ENCODE results near the gene MBIP. TPM values are rescaled to one million over a fixed set of nuclear protein-coding genes. Genes with fewer than 3 reads are reported as not detected.

MBIP gene
- total and polyA plus RNA-seq, 7 donors, result 3.7 to 6.5 (median 6.2) TPM

DNA sequence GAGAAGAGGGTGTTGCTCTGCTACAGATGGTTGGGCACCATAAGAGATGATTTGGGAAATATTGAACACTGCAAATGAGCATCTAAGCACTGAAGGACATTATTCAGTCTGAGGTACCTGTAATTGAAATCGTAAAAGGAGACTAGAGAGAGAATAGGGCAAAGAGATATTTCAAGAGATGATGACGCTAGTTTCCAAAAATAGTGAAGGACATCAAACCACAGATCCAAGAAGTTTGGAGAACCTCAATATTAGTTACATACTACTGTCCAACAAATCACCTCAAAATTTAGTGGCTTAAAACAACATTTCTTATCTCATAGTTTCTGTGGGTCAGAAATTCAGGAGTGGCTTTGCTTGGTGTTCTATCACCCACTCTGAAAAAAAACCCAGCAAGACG is 4.5 kb upstream of the MBIP start:
- 42 to 72% (median 43%) methylated on average over 3 of the region's 3 CpGs for WGBS, 3 donors
- no peak overlapping the region for H3K4me3 ChIP-seq
- H3K27ac ChIP-seq, result no peak overlapping the region
- intact Hi-C loops (cut with DNase I), result loop anchor here in 1 of 2 donors (5.0 kb wide), 1 partner anchor 57 kb away; no protein-coding TSS in a partner anchor
- DNase-seq (no peak), ATAC-seq (no peak)
- H3K9me3 ChIP-seq, result no peaks in the 10 kb centered on the region
- no peaks in the 10 kb centered on the region for H3K4me1 ChIP-seq
- TF ChIP-seq CTCF (IDR thresholded peaks at IDR 0.05), result no peak
- H3K36me3 ChIP-seq (ENCODE audit: insufficient read depth in 1 of 2, low read depth in 1 of 2), result no peaks in the 10 kb centered on the region
- peaks cover 2 to 3% (median 2%) of the 10 kb centered on the region in 3 donors for H3K27me3 ChIP-seq (ENCODE audit: insufficient read depth in 3 of 3, low read length in 2 of 3)

DNA sequence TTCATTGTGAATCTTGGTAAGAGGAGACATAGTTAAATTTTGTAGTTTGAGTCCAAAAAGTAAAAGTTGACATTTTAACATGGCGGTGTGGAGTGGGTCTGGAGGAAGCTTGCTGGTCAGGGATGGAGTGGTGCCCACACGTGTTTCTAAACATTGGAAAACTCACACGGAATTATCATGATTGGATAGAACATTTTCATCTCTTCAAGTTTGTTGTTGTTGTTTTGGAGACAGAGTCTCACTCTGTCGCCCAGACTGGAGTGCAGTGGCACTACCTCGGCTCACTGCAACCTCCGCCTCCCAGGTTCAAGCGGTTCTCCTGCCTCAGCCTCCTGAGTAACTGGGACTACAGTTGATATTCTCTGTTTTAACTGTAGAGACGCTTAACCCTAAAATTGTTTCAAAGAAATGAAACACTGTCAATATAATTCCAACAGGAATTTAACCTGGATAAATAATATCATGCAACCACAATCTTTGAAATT is 502 bp upstream of the MBIP start:
- no peaks in the 10 kb centered on the region for H3K9me3 ChIP-seq
- ATAC-seq, result peak in 3 of 4 donors; percentile 6 to 12 (median 11)
- intact Hi-C loops (cut with DNase I), result loop anchor here in 1 of 2 donors (5.0 kb wide), 1 partner anchor 61 kb away; no protein-coding TSS in a partner anchor
- H3K4me1 ChIP-seq, result peaks cover 28% of the 10 kb centered on the region
- DNase-seq, result no peak
- 68 to 72% (median 72%) methylated on average over 8 of the region's 8 CpGs for WGBS, 3 donors
- H3K4me3 ChIP-seq, result peak overlapping the region; percentile 93
- TF ChIP-seq CTCF (IDR thresholded peaks at IDR 0.05), result no peak
- no peaks in the 10 kb centered on the region for H3K36me3 ChIP-seq (ENCODE audit: insufficient read depth in 1 of 2, low read depth in 1 of 2)
- H3K27me3 ChIP-seq (ENCODE audit: insufficient read depth in 3 of 3, low read length in 2 of 3), result peaks cover 0 to 3% (median 2%) of the 10 kb centered on the region in 3 donors
- peak overlapping the region; percentile 85 for H3K27ac ChIP-seq

DNA sequence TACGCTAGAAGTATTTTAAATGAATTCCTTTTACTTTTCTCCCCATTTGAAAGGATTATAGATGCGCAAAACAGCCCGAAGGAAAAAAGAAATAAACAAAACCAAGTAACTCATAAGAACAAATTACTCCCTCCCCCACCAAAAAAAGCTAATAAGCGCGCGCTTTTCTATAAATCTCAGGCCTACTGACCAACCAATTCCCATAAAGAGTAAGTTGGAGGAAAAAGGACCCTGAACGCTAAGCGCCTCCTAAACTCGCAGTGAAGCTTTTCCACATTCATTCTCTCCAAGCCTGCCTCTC is 588 bp downstream of the MBIP start:
- Histone ChIP-seq H3K4me3 (peak overlapping the region; percentile 93), H3K27ac (peak overlapping the region; percentile 85), H3K4me1 (peaks cover 28% of the 10 kb centered on the region), H3K27me3 (ENCODE audit: insufficient read depth in 3 of 3, low read length in 2 of 3) (peaks cover 0 to 3% (median 1%) of the 10 kb centered on the region in 3 donors), H3K9me3 (no peaks in the 10 kb centered on the region), H3K36me3 (ENCODE audit: insufficient read depth in 1 of 2, low read depth in 1 of 2) (no peaks in the 10 kb centered on the region)
- no peak for ATAC-seq
- no peak for TF ChIP-seq CTCF (IDR thresholded peaks at IDR 0.05)
- no peak for DNase-seq
- WGBS, 3 donors, result 0 to 1% (median 0%) methylated on average over 9 of the region's 9 CpGs
- intact Hi-C loops (cut with DNase I), result loop anchor here in 1 of 2 donors (5.0 kb wide), 1 partner anchor 62 kb away; no protein-coding TSS in a partner anchor

- no peak for DNase-seq
- no peak overlapping the region for H3K4me3 ChIP-seq
- WGBS, 3 donors, result 81 to 91% (median 88%) methylated on average over 2 of the region's 2 CpGs
- no peak overlapping the region for H3K27ac ChIP-seq
- intact Hi-C loops (cut with DNase I), result no loop called here
- TF ChIP-seq CTCF (IDR thresholded peaks at IDR 0.05), result no peak
- H3K9me3 ChIP-seq, result no peaks in the 10 kb centered on the region
- no peaks in the 10 kb centered on the region for H3K27me3 ChIP-seq (ENCODE audit: insufficient read depth in 3 of 3, low read length in 2 of 3)
- peaks cover 28% of the 10 kb centered on the region for H3K4me1 ChIP-seq
- no peak for ATAC-seq
- peaks cover 0 to 21% of the 10 kb centered on the region in 2 donors for H3K36me3 ChIP-seq (ENCODE audit: insufficient read depth in 1 of 2, low read depth in 1 of 2)
Measured at GRCh38 chr14:36317650-36318049, 2.8 kb downstream of the MBIP start.

DNA sequence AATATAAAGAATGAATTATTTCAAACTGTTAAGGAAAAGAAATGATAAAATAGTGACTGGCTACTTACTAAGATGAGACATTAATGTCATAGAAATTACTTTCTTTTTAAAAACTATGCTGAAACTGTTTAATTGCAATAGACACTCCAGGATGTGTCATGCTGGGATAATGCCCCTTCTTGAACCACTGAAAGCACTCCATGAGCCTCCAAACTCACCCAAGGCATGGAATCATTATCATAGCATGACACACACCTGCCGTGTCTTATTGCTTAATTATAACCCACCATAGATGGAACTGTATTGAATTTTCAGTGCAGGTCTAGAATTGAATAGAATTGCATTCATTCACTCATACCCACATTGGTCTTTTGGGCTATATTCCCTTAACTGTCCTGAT is 4.3 kb downstream of the MBIP start:
- Histone ChIP-seq H3K27ac (no peak overlapping the region), H3K4me1 (peaks cover 28% of the 10 kb centered on the region), H3K9me3 (no peaks in the 10 kb centered on the region), H3K27me3 (ENCODE audit: insufficient read depth in 3 of 3, low read length in 2 of 3) (no peaks in the 10 kb centered on the region), H3K4me3 (no peak overlapping the region), H3K36me3 (ENCODE audit: insufficient read depth in 1 of 2, low read depth in 1 of 2) (peaks cover 0 to 34% of the 10 kb centered on the region in 2 donors)
- intact Hi-C loops (cut with DNase I), result no loop called here
- ATAC-seq (no peak), DNase-seq (no peak)
- no peak for TF ChIP-seq CTCF (IDR thresholded peaks at IDR 0.05)
- 58 to 63% (median 61%) methylated on average over 1 of the region's 1 CpG for WGBS, 3 donors

Data from psoas muscle (tissue), 8 donors.